Ishikawa (cell line): ENCODE measurements around the gene LARP6.

ENCODE experiments used
- CEBPB ChIP-seq: IDR thresholded peaks from 2 replicates; pipeline ENCODE4 v1.6.1; 2012
- CREB1 ChIP-seq: IDR thresholded peaks from 2 replicates; pipeline ENCODE4 v1.6.1; 2012; ENCODE audit warnings: low read depth
- EGR1 ChIP-seq: IDR thresholded peaks from 2 replicates; pipeline ENCODE4 v1.6.1; 2012
- EP300 ChIP-seq: IDR thresholded peaks from 2 replicates; pipeline ENCODE4 v1.6.1; 2012; ENCODE audit warnings: borderline replicate concordance
- FOXM1 ChIP-seq: IDR thresholded peaks from 2 replicates; pipeline ENCODE4 v1.6.1; 2012; ENCODE audit warnings: low read depth, borderline replicate concordance
- NFIC ChIP-seq: IDR thresholded peaks from 2 replicates; pipeline ENCODE4 v1.6.1; 2012
- RAD21 ChIP-seq: IDR thresholded peaks from 2 replicates; pipeline ENCODE4 v1.6.1; 2012; ENCODE audit warnings: low read depth
- TAF1 ChIP-seq: IDR thresholded peaks from 2 replicates; pipeline ENCODE4 v1.6.1; 2012; ENCODE audit warnings: low read depth, mild to moderate bottlenecking
- TCF12 ChIP-seq: IDR thresholded peaks from 2 replicates; pipeline ENCODE4 v1.6.1; 2012; ENCODE audit warnings: low read depth
- TEAD4 ChIP-seq: IDR thresholded peaks from 2 replicates; pipeline ENCODE4 v1.6.1; 2012
- YY1 ChIP-seq: IDR thresholded peaks from 2 replicates; pipeline ENCODE4 v1.6.1; 2012; ENCODE audit warnings: low read depth
- ZBTB7A ChIP-seq: IDR thresholded peaks from 2 replicates; pipeline ENCODE4 v1.6.1; 2012; ENCODE audit warnings: low read depth
- TF ChIP-seq, protein P1 (sequence below): IDR thresholded peaks from 2 replicates; pipeline ENCODE4 v1.6.1; 2012
- TF ChIP-seq, protein P2 (sequence below): IDR thresholded peaks from 2 replicates; pipeline ENCODE4 v1.6.1; 2012; ENCODE audit warnings: low read depth, mild to moderate bottlenecking
- TF ChIP-seq, protein P3 (sequence below): IDR thresholded peaks from 2 replicates; pipeline ENCODE4 v1.6.1; 2012

The LARP6 gene

DNA sequence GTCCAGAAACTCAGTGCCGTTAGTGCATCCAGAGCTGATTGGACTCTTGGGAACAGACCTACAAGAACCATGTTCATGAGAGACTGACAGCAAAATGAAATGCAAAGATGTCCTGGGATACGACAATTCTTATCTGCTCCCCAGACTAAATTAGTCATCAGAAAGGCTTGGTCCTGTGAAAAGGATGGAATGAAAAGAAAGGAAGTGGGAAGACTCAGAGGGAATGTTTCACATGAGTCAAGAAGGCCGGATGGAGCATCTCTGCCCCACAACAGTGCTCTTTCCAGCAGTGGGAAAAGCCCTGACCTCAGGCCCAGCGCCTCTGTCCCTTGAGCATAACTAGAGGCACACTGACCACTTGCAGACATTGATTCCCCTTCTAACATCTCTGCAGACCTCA is 51.3 kb downstream of the LARP6 start:
- TF ChIP-seq CEBPB (no peak), TCF12 (no peak), YY1 (no peak), ZBTB7A (no peak), RAD21 (no peak), TAF1 (no peak), CREB1 (no peak), EP300 (no peak), EGR1 (no peak), FOXM1 (no peak), TEAD4 (no peak), NFIC (no peak)
- TF ChIP-seq, protein P1, sequence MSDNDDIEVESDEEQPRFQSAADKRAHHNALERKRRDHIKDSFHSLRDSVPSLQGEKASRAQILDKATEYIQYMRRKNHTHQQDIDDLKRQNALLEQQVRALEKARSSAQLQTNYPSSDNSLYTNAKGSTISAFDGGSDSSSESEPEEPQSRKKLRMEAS = no peak
- TF ChIP-seq, protein P2, sequence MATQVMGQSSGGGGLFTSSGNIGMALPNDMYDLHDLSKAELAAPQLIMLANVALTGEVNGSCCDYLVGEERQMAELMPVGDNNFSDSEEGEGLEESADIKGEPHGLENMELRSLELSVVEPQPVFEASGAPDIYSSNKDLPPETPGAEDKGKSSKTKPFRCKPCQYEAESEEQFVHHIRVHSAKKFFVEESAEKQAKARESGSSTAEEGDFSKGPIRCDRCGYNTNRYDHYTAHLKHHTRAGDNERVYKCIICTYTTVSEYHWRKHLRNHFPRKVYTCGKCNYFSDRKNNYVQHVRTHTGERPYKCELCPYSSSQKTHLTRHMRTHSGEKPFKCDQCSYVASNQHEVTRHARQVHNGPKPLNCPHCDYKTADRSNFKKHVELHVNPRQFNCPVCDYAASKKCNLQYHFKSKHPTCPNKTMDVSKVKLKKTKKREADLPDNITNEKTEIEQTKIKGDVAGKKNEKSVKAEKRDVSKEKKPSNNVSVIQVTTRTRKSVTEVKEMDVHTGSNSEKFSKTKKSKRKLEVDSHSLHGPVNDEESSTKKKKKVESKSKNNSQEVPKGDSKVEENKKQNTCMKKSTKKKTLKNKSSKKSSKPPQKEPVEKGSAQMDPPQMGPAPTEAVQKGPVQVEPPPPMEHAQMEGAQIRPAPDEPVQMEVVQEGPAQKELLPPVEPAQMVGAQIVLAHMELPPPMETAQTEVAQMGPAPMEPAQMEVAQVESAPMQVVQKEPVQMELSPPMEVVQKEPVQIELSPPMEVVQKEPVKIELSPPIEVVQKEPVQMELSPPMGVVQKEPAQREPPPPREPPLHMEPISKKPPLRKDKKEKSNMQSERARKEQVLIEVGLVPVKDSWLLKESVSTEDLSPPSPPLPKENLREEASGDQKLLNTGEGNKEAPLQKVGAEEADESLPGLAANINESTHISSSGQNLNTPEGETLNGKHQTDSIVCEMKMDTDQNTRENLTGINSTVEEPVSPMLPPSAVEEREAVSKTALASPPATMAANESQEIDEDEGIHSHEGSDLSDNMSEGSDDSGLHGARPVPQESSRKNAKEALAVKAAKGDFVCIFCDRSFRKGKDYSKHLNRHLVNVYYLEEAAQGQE = no peak
- TF ChIP-seq, protein P3, sequence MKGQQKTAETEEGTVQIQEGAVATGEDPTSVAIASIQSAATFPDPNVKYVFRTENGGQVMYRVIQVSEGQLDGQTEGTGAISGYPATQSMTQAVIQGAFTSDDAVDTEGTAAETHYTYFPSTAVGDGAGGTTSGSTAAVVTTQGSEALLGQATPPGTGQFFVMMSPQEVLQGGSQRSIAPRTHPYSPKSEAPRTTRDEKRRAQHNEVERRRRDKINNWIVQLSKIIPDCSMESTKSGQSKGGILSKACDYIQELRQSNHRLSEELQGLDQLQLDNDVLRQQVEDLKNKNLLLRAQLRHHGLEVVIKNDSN = no peak

DNA sequence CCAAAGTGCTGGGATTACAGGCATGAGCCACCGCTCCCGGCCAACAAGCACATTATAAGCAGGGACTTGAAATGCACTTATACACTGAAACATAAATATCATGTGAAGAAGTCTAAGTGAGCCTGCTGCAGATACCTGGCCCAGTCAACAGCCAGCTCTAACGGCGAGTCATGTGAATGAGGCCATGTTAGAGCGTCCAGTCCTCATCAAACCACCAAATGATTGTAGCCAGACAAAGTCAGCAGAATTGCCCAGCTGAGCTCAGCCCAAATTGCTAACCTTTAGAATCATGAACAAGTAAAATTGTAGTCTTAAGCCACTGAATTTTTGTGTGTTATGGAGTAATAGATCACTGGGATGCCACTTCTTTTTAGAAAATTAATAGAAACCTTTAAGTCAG is 52.8 kb downstream of the LARP6 start:
- TF ChIP-seq YY1 (no peak), FOXM1 (no peak), TAF1 (no peak), EP300 (no peak), TCF12 (no peak), EGR1 (no peak), NFIC (no peak), CREB1 (no peak), ZBTB7A (no peak), RAD21 (no peak), TEAD4 (no peak), CEBPB (no peak)
- TF ChIP-seq, protein P3 = no peak
- TF ChIP-seq, protein P2 = no peak
- TF ChIP-seq, protein P1 = no peak

DNA sequence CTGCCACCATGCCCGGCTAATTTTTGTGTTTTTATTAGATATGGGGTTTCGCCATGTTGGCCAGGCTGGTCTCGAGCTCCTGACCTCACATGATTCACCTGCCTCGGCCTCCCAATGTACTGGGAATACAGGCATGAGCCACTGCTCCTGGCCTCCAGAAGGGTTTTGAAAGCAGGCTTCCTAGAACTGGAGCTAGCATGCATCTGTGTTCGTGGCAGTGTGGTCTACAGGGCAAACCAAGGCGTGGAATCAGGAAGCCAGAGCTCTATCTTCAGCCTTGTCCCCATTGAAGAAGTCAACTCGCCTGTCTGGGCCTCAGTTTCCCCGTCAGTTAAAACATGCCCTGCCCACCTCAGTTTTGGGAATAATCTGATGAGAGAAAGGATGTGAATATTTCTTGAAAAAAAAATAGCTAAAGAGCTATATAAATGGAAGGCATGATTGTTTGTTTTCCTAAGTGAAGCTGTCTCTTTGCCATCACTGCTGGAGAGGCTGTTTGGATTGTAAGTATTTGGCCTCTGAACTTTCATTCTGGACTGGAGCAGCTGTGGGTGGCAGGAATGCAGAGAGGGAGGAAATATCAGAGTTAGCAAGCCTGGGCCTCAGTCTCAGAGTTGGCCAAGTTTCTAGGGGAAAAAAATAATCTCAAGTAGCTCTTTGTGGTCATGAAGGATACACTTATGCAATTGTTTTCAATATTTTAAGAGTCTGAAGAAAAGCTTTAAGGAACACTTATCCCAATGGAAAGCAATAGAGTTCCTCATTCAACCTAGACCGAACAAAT is 54.1 kb downstream of the LARP6 start:
- TF ChIP-seq EP300 (no peak), TEAD4 (peak; percentile 61; the same call in 1 of the 2 replicates)

DNA sequence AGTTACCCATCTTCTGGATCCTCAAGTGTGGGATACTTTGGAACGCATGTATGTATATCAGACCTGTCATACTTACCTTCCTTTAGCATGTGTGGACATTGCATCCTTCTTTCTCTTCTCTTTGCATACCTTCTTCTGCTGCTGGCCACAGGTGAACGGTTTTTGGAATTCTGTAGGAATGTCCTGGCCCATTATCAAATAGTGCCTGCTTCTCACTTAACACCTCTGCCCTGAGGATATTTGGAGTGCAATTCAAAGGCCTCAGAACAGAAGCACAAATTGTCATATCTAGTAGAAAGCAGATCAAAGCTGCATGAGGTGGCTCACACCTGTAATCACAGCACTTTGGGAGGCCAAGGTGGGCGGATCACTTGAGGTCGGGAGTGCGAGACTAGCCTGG is 56.5 kb downstream of the LARP6 start:
- TF ChIP-seq NFIC (peak; percentile 86), CEBPB (no peak), ZBTB7A (no peak), EP300 (peak; percentile 39; the same call in 1 of the 2 replicates), TAF1 (no peak), TCF12 (peak; percentile 47; the same call in 1 of the 2 replicates), TEAD4 (peak; percentile 91), CREB1 (no peak), RAD21 (no peak), YY1 (no peak), EGR1 (no peak)
- TF ChIP-seq, protein P1 = no peak
- TF ChIP-seq, protein P2 = no peak
